Measurements from ENCODE around the gene STUB1.
A peak's percentile ranks its signal among the peaks of the same experiment; 100 is the strongest.
"Not testable (repeated sequence)": the region's sequence is repeated elsewhere in the genome, so short reads cannot be mapped to it uniquely, and the experiment has no call there.

STUB1 gene

GRCh38 chr16:680967-681745 is 946 bp downstream of the STUB1 start:
- DNase-seq, result no peak

DNA sequence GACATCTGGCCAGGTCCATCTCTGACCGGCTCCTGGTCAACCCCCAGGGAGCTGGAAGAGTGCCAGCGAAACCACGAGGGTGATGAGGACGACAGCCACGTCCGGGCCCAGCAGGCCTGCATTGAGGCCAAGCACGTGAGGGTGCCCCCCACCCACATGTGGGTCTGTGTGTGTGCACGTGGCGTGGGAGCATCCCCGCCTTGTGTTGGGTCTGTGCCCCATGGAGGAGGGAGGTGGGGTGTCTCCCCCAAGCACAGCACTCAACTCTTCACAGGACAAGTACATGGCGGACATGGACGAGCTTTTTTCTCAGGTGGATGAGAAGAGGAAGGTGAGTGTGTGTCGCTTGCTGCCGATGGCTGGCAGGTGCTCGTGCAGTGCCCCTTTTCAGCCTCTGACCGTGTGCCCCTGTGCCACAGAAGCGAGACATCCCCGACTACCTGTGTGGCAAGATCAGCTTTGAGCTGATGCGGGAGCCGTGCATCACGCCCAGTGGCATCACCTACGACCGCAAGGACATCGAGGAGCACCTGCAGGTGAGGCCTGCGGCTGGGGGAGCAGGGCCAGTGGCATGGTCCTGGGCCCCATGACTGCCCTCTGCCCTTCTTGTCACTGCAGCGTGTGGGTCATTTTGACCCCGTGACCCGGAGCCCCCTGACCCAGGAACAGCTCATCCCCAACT is 1.7 kb downstream of the STUB1 start:
- peak; percentile 40 for DNase-seq

DNA sequence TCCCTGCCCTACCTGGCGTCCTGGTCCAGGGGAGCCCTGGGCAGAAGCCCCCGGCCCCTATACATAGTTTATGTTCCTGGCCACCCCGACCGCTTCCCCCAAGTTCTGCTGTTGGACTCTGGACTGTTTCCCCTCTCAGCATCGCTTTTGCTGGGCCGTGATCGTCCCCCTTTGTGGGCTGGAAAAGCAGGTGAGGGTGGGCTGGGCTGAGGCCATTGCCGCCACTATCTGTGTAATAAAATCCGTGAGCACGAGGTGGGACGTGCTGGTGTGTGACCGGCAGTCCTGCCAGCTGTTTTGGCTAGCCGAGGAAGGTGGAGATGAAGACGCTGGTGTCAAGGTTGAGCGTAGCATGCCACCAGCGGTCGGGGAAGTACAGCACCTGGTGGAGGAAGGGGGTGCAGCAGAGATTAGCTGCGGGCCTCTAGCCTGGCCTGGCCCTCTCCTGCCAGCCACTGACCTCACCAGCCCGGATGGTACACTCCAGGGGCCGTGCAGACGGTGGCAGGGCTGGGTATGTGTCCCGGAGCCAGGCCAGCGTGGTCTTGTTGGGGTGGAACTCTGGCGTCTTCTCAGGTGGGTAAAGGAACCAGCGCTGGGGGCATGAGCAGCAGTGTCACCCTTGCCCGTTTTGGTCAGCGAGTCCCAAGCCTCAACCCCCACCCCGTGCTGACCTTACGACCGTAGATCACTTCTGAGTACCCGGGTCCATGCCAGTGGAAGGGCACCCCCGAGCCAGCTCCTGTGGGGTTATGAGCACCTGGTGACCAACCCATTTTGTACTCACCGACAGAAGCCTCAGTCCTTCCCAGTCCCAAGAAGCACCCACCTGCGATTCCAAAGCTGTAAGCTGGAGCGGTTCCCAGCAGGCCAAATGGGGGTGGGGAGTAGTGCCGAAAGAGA is 2.5 kb downstream of the STUB1 start:
- DNase-seq, result no peak

DNA sequence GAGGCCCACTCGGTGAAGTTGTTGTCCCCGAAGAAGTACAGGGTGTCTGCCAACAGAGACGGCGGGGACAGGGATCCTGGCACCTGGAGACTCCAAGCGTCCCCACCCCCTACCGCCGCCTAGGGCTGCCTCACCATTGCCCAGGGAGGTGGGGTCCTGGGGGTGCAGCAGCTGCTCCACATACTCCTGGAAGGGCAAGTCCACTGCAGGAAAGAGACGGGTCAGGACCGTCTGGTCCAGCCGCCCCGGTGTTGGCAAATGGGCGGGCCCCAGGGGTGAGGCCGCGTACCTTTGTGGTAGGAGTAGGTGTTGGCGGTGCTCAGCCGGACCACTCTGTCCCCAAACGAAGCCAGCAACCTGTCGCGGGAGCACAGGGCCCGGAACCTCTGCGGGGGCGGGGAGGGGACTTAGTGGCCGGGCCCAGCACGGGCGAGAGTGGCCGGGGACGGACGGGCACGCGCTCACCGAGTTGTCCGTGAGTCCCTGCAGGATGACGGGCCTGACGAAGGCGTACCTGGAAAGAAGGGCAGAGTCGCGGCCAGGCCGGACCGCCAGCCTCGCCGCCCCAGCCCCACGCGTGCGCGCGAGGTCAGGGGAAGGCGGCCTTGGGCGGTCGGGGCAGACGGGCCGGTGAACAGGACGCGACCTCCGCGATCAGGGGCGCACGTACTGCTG is 3.3 kb downstream of the STUB1 start:
- no peak for DNase-seq

- DNase-seq, result peak; percentile 96
Measured at GRCh38 chr16:684071-684794, 4.0 kb downstream of the STUB1 start, which contains the start of gene JMJD8. Gene JMJD8, minus strand, starts transcription at chr16:684334. Its CDS starts 15 bp downstream, at chr16:684319.

- DNase-seq, result no peak
Measured at GRCh38 chr16:684961-685696, 4.9 kb downstream of the STUB1 start.

DNA sequence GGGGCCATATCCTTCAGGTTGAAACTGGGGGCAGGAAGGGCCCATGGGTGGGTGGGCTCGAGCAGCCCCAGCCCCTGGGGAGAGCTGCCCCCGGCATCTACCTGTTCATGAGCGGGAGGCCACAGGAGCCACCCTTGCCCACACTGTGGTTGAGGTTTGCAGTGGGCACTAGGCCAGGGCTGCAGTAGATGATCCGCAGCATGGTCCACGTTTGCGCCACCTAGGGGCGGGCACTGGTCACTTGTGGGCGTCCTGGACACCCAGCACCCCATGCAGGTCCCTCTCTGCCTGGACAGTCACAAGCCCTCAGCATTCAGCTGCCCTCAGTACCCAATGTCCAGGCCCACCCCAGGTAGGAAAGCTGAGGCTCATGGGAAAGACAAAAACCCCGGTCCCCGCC is 5.8 kb downstream of the STUB1 start:
- no peak for DNase-seq

DNA sequence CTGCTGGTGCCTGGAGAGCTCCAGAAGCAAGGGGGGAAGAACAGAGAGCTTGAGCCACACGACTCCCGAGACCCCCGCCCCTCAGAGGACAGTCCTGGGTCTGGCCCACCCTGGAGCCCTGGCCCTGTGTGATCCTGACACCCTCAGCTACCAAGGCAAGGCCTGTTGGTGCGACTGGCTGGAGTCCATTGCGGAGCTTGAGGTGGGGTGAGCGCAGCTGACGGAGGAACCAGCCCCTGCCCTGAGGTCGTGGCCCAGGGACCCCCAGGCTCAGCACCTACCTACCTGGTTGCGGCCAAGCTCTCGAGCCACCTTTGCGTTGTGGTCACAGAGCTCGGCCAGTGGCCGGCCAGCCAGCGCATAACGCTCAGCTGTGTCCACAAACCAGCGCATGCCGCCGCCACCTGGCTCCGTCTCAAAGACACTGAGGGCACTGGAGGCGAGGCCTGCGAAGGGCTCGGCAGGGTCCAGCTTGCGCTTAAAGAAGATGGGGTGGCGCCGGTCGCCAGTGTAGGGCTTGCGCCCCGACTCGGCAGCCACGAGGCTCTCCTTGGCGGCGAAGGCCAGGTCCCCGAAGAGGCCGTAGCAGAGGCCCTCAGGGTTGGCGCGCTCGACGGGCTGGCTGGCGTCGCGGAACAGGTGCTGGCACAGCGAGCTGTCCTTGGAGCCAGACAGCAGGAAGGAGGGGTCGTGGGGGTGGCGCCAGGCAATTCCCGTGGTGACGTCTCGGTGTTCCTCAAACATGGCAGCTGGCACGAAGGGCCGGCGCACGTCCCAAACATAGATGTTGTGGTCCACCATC is 6.5 kb downstream of the STUB1 start:
- no peak for DNase-seq

DNA sequence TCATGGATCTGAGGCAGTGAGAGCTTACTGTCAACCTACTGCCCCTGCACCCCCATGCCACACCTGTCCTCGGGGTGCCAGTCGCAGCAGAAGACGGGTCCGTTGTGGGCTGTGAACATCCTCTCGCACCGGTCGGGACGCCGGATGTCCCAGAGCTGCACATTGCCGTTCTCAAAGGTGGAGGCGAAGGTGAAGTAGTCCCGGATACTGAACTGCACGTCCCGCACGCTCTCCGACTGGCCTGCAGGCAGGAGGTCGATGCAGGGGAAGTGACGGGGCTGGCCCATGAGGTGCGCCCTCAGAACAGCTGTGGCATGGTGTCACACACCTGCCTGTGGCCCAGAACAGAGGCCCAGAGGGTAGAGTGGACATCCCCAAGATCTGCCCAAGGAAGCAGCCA is 7.3 kb downstream of the STUB1 start:
- DNase-seq, result no peak

DNA sequence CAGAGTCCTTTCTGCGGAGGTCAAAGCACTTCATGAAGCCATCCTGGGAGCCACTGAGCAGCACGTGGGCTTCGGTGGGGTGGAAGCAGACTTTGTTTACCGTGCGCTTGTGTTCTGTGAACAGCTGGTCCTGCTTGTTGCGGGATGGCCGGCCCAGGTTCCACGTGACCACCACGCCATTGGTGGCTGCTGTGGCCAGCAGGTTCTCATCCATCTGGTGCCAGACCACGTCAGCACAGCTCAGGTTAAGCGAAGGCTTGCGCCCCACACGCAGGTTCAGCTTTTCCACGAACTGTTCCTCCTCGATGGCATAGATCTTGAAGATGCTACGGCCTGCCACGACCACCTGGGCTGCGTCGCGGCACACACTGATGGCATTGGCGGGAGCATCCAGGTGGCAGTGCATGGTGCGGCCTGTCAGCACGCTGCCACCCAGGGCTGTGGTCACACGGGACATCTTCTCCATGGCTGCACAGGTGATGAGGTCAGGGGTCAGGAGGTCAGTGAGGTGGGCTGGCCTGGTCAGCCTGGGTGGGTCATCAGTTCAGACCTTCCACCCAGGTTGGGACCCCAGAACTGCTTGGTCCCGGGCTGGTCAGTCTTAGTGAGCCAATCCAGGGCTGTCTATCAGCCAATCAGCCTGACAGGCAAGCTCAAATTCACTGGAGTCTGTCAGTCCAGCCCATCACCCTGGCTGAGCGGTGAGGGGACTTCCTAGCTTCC is 9.1 kb downstream of the STUB1 start:
- no peak for DNase-seq

- DNase-seq, result not testable (repeated sequence)
Measured at GRCh38 chr16:691242-691641, 11.0 kb downstream of the STUB1 start.

DNA sequence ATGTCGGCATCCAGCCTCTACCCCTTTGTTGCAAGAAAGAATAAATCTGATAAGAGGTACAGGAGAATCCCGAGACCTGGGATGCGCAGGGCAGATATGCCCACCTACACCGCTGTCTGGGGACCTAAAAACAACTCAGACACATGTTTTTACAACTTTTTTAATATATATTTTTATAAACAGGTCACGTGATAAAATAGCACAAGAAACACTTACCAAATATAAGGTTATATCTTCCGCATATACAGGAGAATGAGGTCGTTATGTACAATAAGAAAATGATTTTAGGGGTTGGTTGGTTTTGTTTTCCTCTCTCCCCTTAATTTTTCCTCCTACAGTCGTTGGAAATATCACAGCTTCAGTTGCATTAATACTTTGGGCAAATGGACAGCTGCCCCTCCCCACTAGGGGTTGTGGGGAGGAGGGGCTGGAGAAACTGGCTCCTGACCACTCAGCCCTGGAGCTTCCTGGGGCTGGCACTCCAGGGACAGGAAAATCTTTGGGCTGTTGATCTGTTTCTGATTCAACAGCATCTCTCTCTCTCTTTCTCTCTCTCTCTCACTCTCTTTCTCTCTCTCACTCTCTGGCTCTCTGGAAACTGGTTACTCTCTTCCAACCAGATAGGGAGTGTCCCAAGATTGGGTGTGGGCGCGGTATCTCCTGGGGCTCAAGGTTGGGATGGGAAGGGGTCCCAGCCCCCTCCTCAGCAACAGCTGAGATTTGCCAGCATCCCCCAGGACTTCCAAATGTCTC is 12.3 kb downstream of the STUB1 start:
- no peak for DNase-seq

DNA sequence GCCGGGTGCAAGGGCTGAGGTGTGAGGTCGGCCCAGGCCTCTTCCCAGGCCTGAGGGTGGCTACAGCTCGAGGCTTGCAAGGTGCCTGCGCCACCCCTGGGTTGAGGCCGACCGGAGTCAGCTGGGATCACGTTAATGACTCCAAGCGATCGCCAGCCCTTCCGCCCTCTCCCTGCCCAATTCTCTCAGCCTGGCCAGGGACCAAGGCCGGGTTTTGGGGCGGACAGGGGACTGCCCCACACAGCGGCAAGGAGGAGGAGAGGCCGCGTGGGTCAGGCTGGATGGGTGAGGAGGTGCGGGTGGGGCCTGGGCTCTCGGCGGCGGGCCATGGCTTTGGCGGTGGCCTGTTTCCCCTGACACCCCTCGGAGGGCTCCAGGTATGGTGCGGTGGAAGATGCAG is 13.2 kb downstream of the STUB1 start:
- no peak for DNase-seq

- no peak for DNase-seq
Measured at GRCh38 chr16:693766-694165, 13.6 kb downstream of the STUB1 start.

DNA sequence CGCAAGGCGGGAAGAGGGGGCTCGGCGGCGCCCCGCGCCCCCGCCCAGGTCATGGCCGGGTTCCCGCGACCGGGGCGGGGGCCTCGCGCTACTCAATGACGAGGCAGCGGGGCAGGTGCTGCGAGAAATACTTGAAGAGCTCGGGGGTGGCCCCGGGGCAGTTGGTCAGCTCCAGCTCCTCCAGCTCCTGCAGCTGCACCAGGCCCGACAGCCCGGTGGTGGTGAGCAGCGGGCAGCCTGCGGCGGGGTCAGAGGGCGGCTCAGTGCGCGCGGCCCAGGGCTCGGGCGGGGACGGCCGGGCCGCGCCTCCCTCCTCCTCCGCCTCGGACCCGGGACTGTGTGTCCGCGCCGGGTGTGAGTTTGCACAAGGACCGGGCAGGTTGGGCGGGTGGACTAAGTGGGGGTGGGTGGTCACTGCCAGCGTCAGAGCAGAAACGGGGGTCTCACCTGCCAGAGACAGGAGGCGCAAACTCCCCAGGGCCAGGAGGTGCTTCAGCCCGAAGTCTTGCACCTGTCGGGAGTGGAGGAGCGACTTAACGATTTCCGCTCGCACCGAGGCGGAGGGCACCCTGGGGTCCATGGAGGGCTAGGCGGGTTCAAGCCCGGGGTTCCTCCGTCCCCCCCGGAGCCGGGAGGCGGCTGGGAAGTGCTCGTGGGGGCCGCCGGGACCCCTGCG is 14.1 kb downstream of the STUB1 start:
- DNase-seq, result no peak

GRCh38 chr16:694863-695354 is 14.7 kb downstream of the STUB1 start:
- no peak for DNase-seq

GRCh38 chr16:695355-696089 is 15.3 kb downstream of the STUB1 start:
- DNase-seq, result peak; percentile 81

Measured in NCI-H226 (cell line).